Breast epithelium (tissue), 3 donors: ENCODE data around the gene FRMPD2.

ENCODE experiments used
- CTCF ChIP-seq, 3 donors: fragments of 450-650 bp; IDR thresholded peaks; one replicate each; pipeline ENCODE4 v1.5.1; 2016 to 2017; ENCODE audit warnings: antibody characterized with exemption in 3 of 3, mild to moderate bottlenecking in 3 of 3, moderate library complexity in 3 of 3
- POLR2A ChIP-seq: fragments of 450-650 bp; IDR thresholded peaks from one replicate; pipeline ENCODE4 v1.6.1; 2016; ENCODE audit warnings: antibody characterized with exemption, mild to moderate bottlenecking, moderate library complexity

- TF ChIP-seq POLR2A (no peak), CTCF (IDR thresholded peaks at IDR 0.05) (no peak)
Observed at GRCh38 chr10:48194830-48195229, 79.7 kb downstream of the FRMPD2 start.
